ENCODE data around the gene DIS3L2. TPM values are rescaled to one million over a fixed set of nuclear protein-coding genes. Genes with fewer than 3 reads are reported as not detected.

The DIS3L2 gene
- total RNA-seq, 4 donors from 2014 or later = 12.8 to 27.3 (median 16.8) TPM

GRCh38 chr2:231960810-231961348, 634 bp upstream of the DIS3L2 start:
- Histone ChIP-seq H3K4me3 (peak overlapping the region; percentile 77 to 93 (median 92)), H3K27me3 (no peaks in the 10 kb centered on the region), H3K27ac (peak overlapping the region; percentile 76 to 91 (median 86)), H3K36me3 (no peaks in the 10 kb centered on the region), H3K9me3 (no peaks in the 10 kb centered on the region), H3K4me1 (peaks cover 23 to 28% of the 10 kb centered on the region in 2 donors)
- ATAC-seq (peak in 1 of 2 donors; percentile 31), DNase-seq (no peak)
- intact Hi-C loops (cut with DNase I; ENCODE audit: low total_unique reads) (loop anchor here (2.0 kb wide), 1 partner anchor 174 kb away; the partner anchor contains the start of gene COPS7B), in situ Hi-C loops (cut with MboI; ENCODE audit: low sequenced_read_pairs in 4 of 4) (no loop called here)
- TF ChIP-seq POLR2A (IDR thresholded peaks at IDR 0.05) (no peak), CTCF (IDR thresholded peaks at IDR 0.05 in 4 of 5, conservative IDR thresholded peaks at IDR 0.05 in 1 of 5) (no peak)

GRCh38 chr2:231965102-231965501, 3.6 kb downstream of the DIS3L2 start:
- peaks cover 23 to 28% of the 10 kb centered on the region in 2 donors for H3K4me1 ChIP-seq
- ATAC-seq = no peak
- no peaks in the 10 kb centered on the region for H3K27me3 ChIP-seq
- TF ChIP-seq POLR2A (IDR thresholded peaks at IDR 0.05) (no peak), CTCF (IDR thresholded peaks at IDR 0.05 in 4 of 5, conservative IDR thresholded peaks at IDR 0.05 in 1 of 5) (no peak)
- no peaks in the 10 kb centered on the region for H3K9me3 ChIP-seq
- no peaks in the 10 kb centered on the region for H3K36me3 ChIP-seq
- DNase-seq = no peak
- no peak overlapping the region for H3K27ac ChIP-seq
- no peak overlapping the region for H3K4me3 ChIP-seq
- intact Hi-C loops (cut with DNase I; ENCODE audit: low total_unique reads) (no loop called here), in situ Hi-C loops (cut with MboI; ENCODE audit: low sequenced_read_pairs in 4 of 4) (no loop called here)

GRCh38 chr2:231966886-231967285, 5.4 kb downstream of the DIS3L2 start:
- ATAC-seq = no peak

GRCh38 chr2:231968820-231969219, 7.3 kb downstream of the DIS3L2 start:
- Histone ChIP-seq H3K36me3 (no peaks in the 10 kb centered on the region), H3K27ac (no peak overlapping the region), H3K9me3 (no peaks in the 10 kb centered on the region), H3K27me3 (no peaks in the 10 kb centered on the region), H3K4me1 (peaks cover 2 to 4% of the 10 kb centered on the region in 2 donors), H3K4me3 (no peak overlapping the region)
- in situ Hi-C loops (cut with MboI; ENCODE audit: low sequenced_read_pairs in 4 of 4) = no loop called here
- TF ChIP-seq CTCF (IDR thresholded peaks at IDR 0.05 in 4 of 5, conservative IDR thresholded peaks at IDR 0.05 in 1 of 5) = no peak
- no peak for TF ChIP-seq POLR2A (IDR thresholded peaks at IDR 0.05)
- ATAC-seq (no peak), DNase-seq (no peak)
- intact Hi-C loops (cut with DNase I; ENCODE audit: low total_unique reads) = no loop called here

More at GRCh38 chr2:231966886-231967285, 5.4 kb downstream of the DIS3L2 start:
- intact Hi-C loops (cut with DNase I; ENCODE audit: low total_unique reads) (no loop called here), in situ Hi-C loops (cut with MboI; ENCODE audit: low sequenced_read_pairs in 4 of 4) (no loop called here)
- no peak overlapping the region for H3K4me3 ChIP-seq
- TF ChIP-seq CTCF (IDR thresholded peaks at IDR 0.05 in 4 of 5, conservative IDR thresholded peaks at IDR 0.05 in 1 of 5) = no peak
- TF ChIP-seq POLR2A (IDR thresholded peaks at IDR 0.05) = no peak
- no peak for DNase-seq
- H3K4me1 ChIP-seq = peaks cover 18 to 21% of the 10 kb centered on the region in 2 donors
- H3K27me3 ChIP-seq = no peaks in the 10 kb centered on the region
- H3K36me3 ChIP-seq = no peaks in the 10 kb centered on the region
- H3K9me3 ChIP-seq = no peaks in the 10 kb centered on the region
- H3K27ac ChIP-seq = no peak overlapping the region

GRCh38 chr2:231970461-231970860, 8.9 kb downstream of the DIS3L2 start:
- no peaks in the 10 kb centered on the region for H3K36me3 ChIP-seq
- intact Hi-C loops (cut with DNase I; ENCODE audit: low total_unique reads) = no loop called here

More at GRCh38 chr2:231970461-231970860, 8.9 kb downstream of the DIS3L2 start:
- Histone ChIP-seq H3K27ac (no peak overlapping the region), H3K4me1 (no peaks in the 10 kb centered on the region), H3K4me3 (no peak overlapping the region), H3K9me3 (no peaks in the 10 kb centered on the region), H3K27me3 (no peaks in the 10 kb centered on the region)
- no peak for TF ChIP-seq POLR2A (IDR thresholded peaks at IDR 0.05)
- no peak for TF ChIP-seq CTCF (IDR thresholded peaks at IDR 0.05 in 4 of 5, conservative IDR thresholded peaks at IDR 0.05 in 1 of 5)
- DNase-seq (no peak), ATAC-seq (no peak)
- in situ Hi-C loops (cut with MboI; ENCODE audit: low sequenced_read_pairs in 4 of 4) = no loop called here

Data from gastrocnemius medialis (tissue), 4 donors.